ENCODE data around the gene CLDN9.

The CLDN9 gene

DNA sequence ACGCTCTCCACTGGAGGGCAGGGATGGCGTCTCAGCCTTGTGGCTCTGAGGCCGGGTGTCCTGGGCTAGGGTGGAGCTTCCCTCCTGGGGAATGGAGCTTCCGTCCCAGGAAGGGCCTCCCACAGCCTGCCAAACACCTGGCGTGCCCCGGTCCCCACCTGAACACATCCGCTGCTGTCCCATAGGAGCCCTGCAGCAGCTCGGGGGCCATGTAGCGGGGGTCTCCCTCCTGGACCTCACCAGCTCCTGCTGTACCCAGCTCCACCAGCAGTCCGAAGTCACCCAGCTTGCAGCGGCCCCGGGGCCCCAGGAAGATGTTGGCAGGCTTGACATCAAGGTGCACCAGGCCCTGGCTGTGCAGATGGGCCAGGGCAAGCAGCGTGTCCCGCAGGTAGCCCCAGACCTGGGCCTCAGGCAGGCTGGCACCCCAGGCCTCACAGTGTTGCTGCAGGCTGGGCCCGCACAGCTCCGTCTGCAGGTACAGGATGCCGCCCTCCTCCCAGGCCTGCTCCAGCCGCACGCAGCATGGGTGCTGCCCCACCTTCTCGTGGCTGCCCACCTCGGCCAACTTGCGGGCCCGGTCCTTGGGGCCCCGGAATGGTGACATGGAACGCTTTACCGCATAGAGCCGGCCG lies 37.4 kb upstream of the CLDN9 start:
- DNase-seq, result no peak

DNA sequence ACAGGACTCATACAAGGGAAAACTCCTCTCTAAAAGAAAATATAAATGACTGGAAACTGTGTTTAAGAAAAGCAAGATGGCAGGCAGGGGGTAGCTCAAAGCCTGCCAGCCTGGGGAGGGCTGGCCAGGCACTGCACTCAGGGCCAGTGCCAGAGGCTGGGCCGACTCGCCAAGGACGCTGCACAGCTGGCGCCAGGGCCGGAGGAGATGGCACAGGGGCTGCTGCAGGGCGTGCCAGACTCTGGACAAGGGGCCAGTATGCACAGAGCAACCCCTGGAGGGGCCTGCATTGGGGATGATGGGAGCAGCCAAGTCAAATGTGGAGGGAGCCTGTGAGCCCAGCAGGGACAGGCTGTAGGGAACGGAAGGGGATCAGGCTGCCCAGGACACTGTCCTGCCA lies 36.5 kb upstream of the CLDN9 start:
- DNase-seq, result no peak

DNA sequence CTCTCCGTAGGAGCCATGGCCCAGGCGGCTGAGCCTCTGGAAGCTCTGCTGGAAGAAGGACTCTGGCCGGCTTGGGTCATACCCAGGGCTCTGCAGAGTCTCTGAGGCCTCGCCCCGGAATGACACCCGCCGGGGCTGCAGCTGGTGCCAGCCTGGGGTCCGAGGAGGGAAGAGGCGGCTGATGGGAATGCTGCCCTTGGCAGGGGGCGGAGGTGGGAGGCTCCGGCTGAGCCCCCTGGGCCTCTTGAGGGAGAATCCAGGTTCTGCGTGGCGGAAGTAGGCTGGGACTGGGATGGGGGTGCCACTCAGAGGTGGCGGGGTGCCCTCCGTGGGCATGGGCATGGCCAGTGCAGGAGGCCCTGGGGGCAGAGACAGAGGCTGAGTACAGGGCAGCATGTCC lies 36.0 kb upstream of the CLDN9 start:
- no peak for DNase-seq

DNA sequence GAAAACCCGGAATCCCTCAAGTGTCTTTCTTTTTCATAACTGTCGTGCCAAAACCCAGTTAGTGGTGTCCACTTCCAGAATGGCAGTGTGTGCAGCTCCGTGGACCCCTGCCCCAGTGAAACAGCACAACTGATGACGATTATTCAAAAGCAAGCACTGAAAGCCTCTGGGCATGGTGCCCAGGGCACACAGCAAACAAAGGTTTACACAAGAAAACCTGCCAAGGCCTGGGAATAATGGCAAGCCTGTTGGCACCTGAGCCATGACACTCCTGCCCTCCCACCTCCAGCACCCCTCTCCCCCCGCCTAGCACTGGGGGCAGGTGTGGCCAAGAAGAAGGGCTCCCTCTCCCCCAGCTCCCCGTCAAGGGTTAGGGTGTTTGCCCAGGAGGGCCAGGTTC lies 35.3 kb upstream of the CLDN9 start:
- DNase-seq, result no peak

DNA sequence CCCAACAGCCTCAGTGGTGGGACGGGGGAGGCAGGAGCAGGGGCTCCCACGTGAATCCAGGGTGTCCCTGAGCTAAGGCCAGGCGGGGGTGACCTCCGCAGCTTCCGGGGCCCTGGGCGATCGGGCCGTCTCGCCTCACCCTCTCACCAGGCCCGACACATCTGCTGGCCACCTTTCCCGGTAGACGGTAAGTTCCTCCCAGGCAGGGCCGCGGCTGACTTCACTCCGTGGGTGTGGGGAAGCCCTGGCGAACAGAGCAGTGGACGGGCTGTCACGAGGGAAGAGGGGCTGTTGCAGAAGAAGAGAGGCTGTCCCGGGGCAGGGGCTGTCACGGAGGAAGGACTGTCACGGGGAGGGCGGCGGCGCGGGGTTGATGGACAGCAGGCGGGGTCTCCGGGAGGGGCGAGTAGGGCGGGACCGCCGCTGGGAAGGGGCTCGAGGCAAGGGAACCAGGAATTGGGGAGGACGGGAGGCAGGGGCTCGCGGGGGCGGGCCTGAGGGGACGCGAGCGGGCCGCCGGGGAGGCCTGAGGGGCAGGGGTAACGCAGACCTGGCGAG lies 33.0 kb upstream of the CLDN9 start:
- no peak for DNase-seq

DNA sequence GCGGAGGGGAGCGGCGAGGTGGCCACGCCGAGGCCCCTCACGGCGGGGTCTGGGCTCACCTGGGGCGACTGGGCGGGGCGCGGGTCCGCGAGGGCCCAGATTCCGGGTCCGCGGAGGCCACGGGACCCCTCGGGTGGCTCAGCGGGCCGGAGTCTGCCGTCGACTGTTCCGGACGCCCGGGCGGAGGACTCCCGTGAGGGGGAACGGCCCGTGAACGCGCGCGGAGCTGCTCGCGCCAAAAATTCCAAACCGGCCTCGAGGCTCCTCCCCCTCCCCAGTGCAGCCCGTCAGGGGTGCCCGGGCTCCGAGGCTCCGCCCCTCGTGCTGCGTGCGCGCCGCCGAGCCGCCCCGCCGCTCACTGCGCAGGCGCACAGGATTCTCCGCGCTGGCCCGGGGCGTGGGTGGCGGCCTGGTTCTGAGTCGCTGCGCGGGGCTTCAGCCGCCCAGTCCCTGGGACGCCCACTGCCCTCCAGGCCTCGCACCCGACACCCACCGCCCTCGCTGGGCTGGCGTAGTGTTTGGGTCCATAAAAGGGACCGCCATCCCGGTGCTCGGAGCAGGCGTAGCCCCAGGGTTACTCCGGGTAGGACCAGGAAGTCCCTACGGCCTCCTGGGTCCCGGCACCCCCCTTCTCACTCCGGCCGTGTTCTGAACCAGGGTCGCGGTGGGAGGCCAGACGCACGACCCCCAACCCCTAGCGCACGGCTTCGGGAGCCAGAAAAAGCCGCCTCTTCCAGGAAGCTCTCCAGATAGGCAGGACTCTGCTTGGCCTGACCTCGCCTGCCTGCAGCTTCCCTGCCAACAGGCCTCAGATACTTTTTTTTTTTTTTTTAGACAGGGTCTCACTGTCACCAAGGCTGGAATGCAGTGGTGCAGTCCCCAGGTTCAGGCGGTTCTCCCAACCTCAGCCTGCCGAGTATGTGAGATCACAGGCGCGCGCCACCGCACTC lies 32.2 kb upstream of the CLDN9 start, which contains the start of gene PKMYT1:
Gene PKMYT1, minus strand, starts transcription at position 220 of the 950 bp plus-strand sequence. CDS start 789 bp downstream, outside the sequence.
- no peak for DNase-seq

DNA sequence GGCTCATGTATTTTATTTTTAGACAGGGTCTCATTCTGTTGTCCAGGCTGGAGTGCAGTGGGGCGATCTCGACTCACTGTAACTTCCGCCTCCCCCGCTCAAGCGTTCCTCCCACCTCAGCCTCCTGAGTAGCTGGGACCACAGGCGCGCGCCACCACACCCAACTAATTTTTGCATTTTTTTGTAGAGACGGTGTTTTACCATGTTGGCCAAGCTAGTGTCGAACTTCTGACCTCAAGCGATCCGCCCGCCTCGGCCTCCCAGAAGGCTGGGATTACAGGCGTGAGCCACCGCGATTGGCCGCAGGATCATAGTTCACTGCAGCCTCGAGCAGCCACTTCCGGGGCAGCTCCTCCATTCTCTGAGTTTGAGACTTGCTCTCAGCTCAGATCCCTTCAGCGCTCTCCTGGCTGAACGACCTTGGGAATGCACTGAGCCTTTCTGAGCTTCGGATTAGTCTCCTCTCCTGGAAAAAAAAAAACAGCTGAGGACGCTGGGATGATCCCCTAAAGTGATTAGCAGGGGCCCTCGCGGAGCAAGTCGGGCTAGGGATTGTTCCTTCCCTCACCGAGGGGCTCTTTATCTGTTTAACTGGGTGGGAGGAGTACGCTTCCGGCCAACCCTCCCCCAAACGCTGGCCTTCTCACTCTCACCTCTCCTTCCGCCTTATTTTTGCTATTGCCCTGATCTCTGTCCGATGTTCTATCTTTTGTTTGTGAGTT lies 31.4 kb upstream of the CLDN9 start:
- no peak for DNase-seq

DNA sequence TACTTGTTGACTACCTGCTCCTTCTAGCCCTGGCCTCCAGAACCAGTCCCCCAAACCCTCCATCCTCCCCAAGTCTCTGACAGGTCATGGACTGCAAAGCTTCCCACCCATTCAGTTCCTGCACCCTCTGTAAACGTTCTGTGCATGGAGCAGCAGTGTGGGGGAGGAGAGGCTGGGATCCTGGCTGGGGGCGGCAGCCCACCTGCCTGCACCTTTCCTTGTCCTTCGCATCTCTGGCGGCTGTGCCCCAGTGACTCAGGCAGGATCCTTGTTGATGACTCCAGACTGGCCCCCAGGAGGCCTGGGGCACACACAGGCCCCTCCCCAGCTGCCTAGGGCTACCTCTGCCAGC lies 30.8 kb upstream of the CLDN9 start:
- no peak for DNase-seq

DNA sequence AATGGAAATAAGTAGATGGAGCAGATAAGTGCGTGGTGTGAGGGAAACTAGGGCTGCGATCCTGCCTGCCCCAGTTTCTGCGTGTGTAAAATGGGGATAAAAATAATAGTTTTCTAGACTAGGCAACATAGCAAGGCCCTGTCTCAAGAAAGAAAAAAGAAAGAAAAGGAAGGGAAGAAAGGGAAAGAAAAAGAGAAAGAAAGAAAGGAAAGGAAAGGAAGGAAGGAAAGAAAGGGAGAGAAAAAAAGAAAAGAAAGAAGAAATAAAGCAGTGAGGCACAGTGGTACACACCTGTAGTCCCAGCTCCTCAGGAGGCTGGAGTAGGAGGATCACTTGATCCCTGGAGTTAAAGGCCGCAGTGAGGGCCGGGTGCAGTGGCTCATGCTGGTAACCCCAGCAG lies 30.3 kb upstream of the CLDN9 start:
- no peak for DNase-seq

DNA sequence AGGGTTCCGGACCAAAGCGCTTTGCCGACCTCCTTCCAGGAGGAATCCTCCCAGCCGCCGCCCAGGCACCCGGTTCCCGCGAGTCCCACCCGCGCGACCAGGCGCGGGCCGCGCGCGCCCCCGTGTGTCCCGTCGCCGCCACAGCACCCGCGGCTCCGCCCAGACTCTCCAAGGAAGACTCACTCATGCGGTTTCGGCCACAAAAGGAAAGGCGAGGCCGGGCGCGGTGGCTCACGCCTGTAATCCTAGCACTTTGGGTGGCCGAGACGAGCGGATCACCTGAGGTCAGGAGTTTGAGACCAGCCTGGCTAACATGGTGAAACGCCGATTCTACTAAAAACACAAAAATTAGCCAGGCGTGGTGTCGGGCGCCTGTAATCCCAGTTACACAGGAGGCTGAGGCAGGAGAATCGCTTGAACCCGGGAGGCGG lies 29.0 kb upstream of the CLDN9 start:
- DNase-seq, result no peak

DNA sequence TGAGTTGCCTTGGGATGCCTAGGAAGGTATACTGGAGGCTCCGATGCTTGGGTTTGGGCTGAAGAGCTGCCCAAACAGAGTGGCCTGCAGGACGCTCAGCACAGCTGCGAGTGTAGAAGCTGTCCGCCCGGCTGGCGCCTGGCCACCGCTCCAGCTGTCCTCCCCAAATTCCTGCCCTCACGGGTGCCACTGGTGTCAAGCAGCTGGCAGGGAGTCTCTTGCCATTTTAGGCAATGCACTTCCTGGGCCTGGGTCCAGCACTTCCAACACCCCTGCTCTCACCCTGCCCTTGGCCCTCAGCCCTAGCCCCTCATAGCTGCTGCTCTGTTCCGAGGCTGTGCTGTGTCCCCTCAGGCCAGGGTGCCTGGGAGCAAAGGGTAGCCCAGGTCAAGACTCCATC lies 27.3 kb upstream of the CLDN9 start:
- DNase-seq, result no peak

DNA sequence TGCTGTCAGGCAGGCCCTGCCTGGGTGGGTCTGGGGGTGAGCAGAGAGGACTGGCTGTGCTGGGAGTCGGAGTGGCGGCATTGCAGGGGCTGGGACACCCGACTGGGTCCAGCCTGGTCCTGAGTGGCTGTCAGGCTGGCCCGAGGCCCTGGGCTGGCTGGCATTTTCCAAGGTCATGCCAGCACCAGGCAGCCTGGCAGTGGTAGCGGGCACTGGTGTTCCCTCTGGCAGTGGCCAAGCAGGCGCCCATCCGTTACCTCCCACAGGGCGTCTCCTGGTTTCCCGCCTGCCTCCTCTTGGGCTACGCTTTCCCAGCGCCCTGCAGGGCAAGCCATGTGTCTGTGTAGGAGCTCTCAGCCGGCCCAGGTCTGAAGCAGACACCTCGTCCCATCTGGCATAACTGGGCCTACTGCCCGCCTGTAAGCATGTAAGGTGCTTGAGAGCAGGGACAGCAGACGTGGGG lies 26.8 kb upstream of the CLDN9 start:
- DNase-seq, result no peak

DNA sequence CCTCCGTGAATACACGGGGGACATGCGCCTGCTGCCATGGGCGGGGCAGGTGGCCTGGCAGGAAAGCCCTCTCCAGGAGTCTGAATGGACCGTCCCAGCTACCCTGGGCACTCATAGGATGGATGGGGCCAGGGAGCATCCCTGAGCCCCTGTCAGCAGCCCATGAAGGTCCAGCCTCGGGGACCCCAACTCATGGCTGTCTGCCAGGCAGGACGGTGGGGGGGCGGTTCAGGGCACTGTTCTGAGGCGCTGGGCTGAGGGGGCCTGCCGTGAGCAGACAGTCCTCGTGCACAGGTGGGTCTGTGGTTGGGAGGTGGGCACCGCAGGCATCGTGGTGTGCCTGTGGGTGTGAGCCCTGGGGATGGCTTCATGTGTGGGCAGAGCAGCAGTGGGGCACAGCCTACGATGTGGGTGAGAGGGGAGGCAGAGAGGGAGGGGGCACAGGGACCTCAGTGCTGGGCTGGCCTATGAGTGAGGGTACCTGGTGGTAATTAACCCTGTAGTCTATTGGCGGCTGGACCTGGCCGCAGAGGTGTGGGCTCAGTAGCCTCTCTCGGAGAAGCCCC lies 26.0 kb upstream of the CLDN9 start:
- DNase-seq, result no peak

DNA sequence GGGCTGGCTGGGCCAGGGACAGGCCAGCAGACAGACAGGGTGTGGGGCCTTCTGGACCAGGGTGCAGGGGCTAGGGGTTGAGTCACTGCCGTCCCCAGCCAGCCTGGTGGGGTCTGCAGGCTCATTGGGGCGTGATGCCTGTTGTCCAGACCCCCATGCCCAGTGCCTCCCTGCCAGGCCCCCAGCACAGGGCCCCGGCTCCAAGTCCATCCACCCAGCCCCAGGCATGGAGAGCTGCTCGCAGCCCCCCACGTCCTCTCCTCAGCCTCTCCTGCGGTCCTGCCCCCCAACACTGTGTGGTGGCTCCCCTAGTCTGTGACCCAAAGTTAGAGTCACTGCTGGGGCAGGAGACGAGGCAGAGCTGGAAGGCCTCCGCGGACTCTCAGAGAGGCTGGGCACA lies 25.4 kb upstream of the CLDN9 start:
- DNase-seq, result no peak

DNA sequence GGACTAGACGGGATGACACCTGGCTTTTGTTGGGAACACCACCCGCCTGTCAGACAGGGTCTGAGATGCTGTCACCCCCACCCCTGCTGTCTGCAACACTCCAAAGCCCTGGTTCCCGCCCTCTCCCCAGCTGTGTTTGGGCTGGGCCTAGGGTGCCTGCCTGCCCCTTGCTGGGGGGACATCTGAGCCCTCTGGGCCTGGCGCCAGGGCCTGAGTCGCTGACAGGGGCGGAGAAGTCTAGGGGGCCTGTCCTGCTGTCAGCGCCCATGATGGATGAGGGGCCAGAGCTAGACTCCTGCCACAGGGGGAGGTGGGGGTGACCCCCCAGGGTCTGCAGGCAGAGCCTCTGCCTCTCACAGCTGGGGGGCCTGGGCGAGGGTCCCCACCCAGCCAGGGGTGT lies 24.9 kb upstream of the CLDN9 start:
- no peak for DNase-seq

DNA sequence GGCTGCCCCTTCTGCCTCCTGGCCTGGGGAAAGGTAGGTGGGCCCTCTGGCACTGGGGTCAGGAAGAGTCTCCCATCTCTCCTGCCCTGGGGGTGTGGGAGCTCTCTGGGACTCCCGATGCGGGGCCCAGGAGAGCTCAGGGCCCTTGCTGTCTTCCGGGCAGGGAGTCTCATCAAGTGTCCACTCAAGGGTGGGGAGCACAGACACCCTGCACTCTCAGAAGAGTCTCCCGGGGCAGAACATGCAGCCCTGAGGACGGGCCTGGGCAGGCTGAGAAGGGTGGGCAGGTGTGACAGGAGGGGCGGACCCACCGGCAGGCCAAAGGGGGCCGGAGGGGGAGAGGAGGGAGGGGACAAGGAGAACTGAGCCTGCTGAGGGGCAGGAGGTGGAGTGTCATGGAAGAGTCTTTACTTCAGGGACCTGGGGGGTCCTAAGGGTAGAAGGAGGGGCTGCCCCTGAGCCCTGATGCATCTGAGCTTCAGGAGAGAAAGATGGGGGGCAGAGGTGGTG lies 24.1 kb upstream of the CLDN9 start:
- no peak for DNase-seq

DNA sequence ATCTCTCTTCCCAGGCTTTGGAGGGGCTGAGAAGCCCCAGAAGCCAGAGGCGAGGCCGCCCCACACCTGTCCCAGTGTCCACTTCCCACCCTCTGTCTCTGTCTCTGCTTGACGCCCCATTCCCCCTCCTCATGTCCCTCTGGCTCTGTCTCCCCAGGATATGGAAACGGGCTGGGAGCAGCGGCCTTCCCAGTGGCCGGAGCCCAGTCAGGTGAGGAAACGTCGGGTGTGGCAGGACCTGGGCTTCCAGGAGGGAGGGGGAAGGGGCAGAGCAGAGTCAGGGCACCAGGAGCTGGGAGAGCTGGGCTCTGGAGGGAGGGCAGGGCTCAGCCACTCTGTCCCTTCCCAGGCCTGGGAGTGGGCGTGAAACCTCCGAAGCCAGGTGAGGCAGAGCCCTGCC lies 21.8 kb upstream of the CLDN9 start:
- no peak for DNase-seq

DNA sequence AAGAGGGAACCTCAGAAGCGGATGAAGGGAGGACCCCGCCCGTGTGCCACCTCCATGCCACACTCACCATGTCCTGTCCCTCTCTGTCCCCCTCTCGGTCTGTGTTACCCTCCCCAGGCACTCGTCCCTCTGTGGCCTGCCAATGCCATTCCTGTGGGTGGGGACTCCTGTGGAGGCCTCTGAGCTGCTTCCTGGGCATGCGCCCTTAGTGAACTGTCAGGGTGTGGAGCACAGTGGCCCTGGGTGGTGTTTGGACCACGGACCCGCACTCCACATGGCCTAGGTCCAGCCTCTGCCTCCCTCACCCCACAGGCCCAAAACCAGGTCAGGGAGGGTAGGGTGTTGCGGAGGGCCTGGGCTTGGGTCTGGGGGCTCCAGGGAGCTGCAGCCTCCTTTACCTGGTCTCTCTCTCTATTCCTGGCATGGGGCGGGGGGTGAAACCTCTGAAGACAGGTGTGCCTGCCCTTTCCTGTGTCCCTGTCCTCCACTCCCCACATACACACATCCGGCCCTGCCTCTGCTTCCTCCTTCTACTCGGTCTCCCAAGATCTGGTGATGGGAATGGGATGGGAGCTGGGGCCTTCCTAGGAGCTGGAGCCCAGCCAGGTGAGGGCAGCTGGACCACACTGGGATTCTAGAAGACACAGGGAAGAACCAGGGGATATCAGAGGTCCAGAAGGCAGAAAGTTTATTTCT lies 21.0 kb upstream of the CLDN9 start:
- no peak for DNase-seq

DNA sequence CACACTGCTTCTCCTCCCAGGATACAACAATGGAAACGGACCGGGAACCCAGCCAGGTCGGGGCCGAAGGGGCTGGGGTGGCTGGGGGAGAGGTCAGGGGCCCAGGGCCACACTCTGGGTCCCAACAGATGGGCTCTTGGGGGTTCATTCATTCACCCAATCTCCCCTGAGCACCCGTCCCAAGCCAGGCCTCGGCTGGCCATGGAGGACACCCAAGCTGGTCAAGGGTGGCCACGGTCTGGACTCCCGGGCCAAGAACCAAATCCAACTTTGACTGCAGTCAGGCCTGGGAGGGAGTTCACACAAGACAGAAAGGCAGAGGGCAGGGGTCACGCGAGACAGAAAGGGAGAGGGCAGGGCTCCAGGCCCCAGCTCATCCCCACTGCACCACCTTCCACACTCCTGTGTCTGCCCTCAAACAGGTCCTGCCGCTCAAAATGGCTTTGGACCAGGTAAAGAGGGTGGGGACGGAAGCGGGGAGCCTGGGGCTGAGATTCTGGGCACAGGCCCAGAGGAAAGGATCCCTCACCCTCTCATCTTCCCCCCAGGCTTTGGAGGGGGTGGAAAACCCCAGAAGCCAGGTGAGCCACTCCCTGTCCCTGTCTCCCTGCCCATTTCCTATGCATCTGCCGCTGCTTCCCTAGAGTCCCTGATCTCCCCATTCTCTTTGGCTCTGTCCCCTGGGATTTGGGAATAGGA lies 20.2 kb upstream of the CLDN9 start:
- no peak for DNase-seq

DNA sequence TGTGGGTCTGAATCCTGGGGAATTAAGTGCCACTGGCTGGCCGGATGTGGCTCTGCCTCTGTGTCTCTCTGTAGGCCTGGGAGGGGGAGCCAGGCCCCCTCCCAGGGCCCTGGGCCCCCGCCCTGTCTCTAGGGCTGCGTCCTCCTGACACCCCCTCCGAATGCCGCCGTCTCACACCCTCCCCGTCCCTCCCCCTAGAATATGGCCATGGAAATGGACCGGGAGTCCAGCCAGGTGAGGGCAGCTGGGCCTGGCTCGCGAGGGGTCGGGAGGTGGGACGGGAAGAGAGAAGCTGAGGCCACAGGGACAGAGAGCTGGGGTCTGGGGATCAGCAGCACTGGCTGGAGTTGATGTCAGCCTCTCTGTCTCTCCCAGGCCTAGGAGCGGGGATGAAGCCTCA lies 16.4 kb upstream of the CLDN9 start:
- DNase-seq, result no peak

DNA sequence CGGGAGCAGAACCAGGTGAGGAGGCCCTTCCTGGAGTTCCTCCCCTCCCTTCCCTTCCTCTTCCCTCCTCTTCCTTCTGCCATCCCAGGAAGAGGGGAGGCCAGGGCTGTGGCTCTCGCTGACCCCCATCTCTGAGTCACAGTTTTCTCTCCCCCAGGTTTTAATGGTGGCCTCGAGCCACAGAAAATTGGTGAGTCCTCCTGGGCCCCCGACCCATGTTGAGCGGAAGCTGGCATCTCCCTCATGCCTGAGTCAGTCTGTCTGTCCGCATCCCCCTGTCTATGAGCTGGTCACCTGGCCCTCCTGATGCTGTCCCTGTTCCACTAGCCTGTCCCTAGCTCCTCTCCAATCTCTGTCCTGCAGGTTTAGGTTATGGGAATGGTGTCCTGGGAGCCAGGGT lies 12.8 kb upstream of the CLDN9 start:
- DNase-seq, result no peak

Measured in cortex of kidney (tissue), 1 donor.